IMR-90 (cell line): ENCODE measurements around the gene ADIRF. TPM values are rescaled to one million over a fixed set of nuclear protein-coding genes. Genes with fewer than 3 reads are reported as not detected.

Experiments
- ATAC-seq: fragments of 200-7000 bp; cut with Tn5 transposase; 2 replicates; pipeline ENCODE4 v1.9.1; 2020; ENCODE audit warnings: low read depth, mild to moderate bottlenecking, moderate library complexity
- BruUV-seq: library from RNA; stranded (reverse); fragments of 400-500 nt; replicated peaks from 2 replicates; lab custom pipeline; 2021; lab: Mats Ljungman, UMichigan
- CTCF ChIA-PET: fragments of 300-600 bp; formaldehyde crosslinking; extraction: SDS; loops from one replicate; lab custom pipeline; 2021; ENCODE audit warnings: antibody characterized with exemption; lab: Yijun Ruan, JAX
- POLR2A ChIA-PET: fragments of 300-600 bp; sonication (Branson Sonifier 250); formaldehyde crosslinking; loops from one replicate; lab custom pipeline; 2022; ENCODE audit warnings: antibody characterized with exemption; ENCODE audit not compliant: unreplicated experiment; lab: Charles Lee
- DNase-seq: peaks from one replicate; pipeline ENCODE4 v3.0.0; 2013
- H2AFZ ChIP-seq: replicated peaks from 2 replicates; pipeline ENCODE3; 2013; ENCODE audit warnings: low read length, mild to moderate bottlenecking; ENCODE audit not compliant: poor library complexity
- H2AK5ac ChIP-seq: 2 replicates; pipeline ENCODE4 v1.6.1; 2013; ENCODE audit warnings: low read depth, low read length, inconsistent platforms
- H2AK9ac ChIP-seq: replicated peaks from 2 replicates; pipeline ENCODE3; 2013; ENCODE audit warnings: mild to moderate bottlenecking, low read depth, low read length, moderate library complexity; ENCODE audit not compliant: poor library complexity
- H2BK120ac ChIP-seq: 2 replicates; pipeline ENCODE4 v1.6.1; 2013; ENCODE audit warnings: low read depth, low read length, inconsistent platforms
- H2BK15ac ChIP-seq: 3 replicates; pipeline ENCODE4 v1.6.1; 2013; ENCODE audit warnings: low read depth, low read length, inconsistent platforms
- H2BK20ac ChIP-seq: 2 replicates; pipeline ENCODE4 v1.6.1; 2013; ENCODE audit warnings: low read depth, mild to moderate bottlenecking, inconsistent platforms, low read length, moderate library complexity
- H2BK5ac ChIP-seq: 2 replicates; pipeline ENCODE4 v1.6.1; 2013; ENCODE audit warnings: mild to moderate bottlenecking, low read depth, low read length, inconsistent platforms; ENCODE audit not compliant: poor library complexity, severe bottlenecking
- H3K14ac ChIP-seq: replicated peaks from 2 replicates; pipeline ENCODE4 v1.6.1; 2013; ENCODE audit warnings: low read depth, low read length, inconsistent platforms
- H3K18ac ChIP-seq: 2 replicates; pipeline ENCODE4 v1.6.1; 2013; ENCODE audit warnings: low read depth, low read length, control low read depth
- H3K23ac ChIP-seq: 2 replicates; pipeline ENCODE4 v1.6.1; 2013; ENCODE audit warnings: low read depth, low read length, inconsistent platforms
- H3K27ac ChIP-seq: 2 replicates; pipeline ENCODE4 v1.5.1; 2013; ENCODE audit warnings: mild to moderate bottlenecking, control low read depth, low read length; ENCODE audit not compliant: insufficient read depth
- H3K27me3 ChIP-seq: 2 replicates; pipeline ENCODE4 v1.6.1; 2013; ENCODE audit warnings: low read length; ENCODE audit not compliant: control insufficient read depth, insufficient read depth
- H3K36me3 ChIP-seq: 2 replicates; pipeline ENCODE4 v1.6.1; 2013; ENCODE audit warnings: low read length, mixed read lengths; ENCODE audit not compliant: control insufficient read depth, insufficient read depth
- H3K4ac ChIP-seq: 2 replicates; pipeline ENCODE4 v1.6.1; 2013; ENCODE audit warnings: low read depth, low read length, inconsistent platforms
- H3K4me1 ChIP-seq: 2 replicates; pipeline ENCODE4 v1.6.1; 2013; ENCODE audit warnings: low read length, mixed read lengths; ENCODE audit not compliant: control insufficient read depth, insufficient read depth
- H3K4me2 ChIP-seq: 2 replicates; pipeline ENCODE4 v1.6.1; 2013; ENCODE audit warnings: low read depth, mild to moderate bottlenecking, control low read depth, low read length, moderate library complexity
- H3K4me3 ChIP-seq: 2 replicates; pipeline ENCODE4 v1.5.1; 2013; ENCODE audit warnings: low read depth, mild to moderate bottlenecking, control low read depth, low read length, moderate library complexity; ENCODE audit not compliant: insufficient read depth
- H3K56ac ChIP-seq: 2 replicates; pipeline ENCODE4 v1.6.1; 2013; ENCODE audit warnings: low read length, inconsistent platforms; ENCODE audit not compliant: insufficient read depth; ENCODE audit errors: extremely low read depth
- H3K79me1 ChIP-seq, 2 experiments: 2 replicates each; pipeline ENCODE4 v1.6.1; 2013; ENCODE audit warnings: low read length in 2 of 2, inconsistent platforms in 1 of 2, low read depth in 1 of 2
- H3K9ac ChIP-seq: 2 replicates; pipeline ENCODE4 v1.6.1; 2013; ENCODE audit warnings: low read depth, low read length, control low read depth
- H3K9me1 ChIP-seq: 2 replicates; pipeline ENCODE4 v1.6.1; 2013; ENCODE audit warnings: low read length, inconsistent platforms; ENCODE audit not compliant: insufficient read depth
- H3K9me3 ChIP-seq: 2 replicates; pipeline ENCODE4 v1.6.1; 2013; ENCODE audit warnings: low read length; ENCODE audit not compliant: control insufficient read depth, insufficient read depth
- H4K20me1 ChIP-seq: 2 replicates; pipeline ENCODE4 v1.6.1; 2013; ENCODE audit warnings: low read length, inconsistent platforms; ENCODE audit not compliant: insufficient read depth
- H4K5ac ChIP-seq: 2 replicates; pipeline ENCODE4 v1.6.1; 2013; ENCODE audit warnings: mild to moderate bottlenecking, low read depth, low read length, control low read depth
- H4K8ac ChIP-seq, 2 experiments: 2 replicates each; pipeline ENCODE4 v1.6.1; 2013; ENCODE audit warnings: low read depth in 2 of 2, low read length in 2 of 2, control low read depth in 1 of 2, inconsistent platforms in 1 of 2
- H4K91ac ChIP-seq: 2 replicates; pipeline ENCODE4 v1.6.1; 2013; ENCODE audit warnings: low read depth, low read length, inconsistent platforms; ENCODE audit not compliant: insufficient read depth
- BHLHE40 ChIP-seq: fragments of 150-350 bp; IDR thresholded peaks from 2 replicates; pipeline ENCODE4 v1.6.1; 2016; ENCODE audit warnings: mild to moderate bottlenecking, low read depth, low read length
- CEBPB ChIP-seq: IDR thresholded peaks from 2 replicates; pipeline ENCODE4 v1.6.1; 2012; ENCODE audit warnings: low read depth, low read length, improper control_type of control experiment
- CHD1 ChIP-seq: IDR thresholded peaks from 2 replicates; pipeline ENCODE4 v1.6.1; 2012; ENCODE audit warnings: low read depth, low read length, improper control_type of control experiment
- FOS ChIP-seq: fragments of 150-350 bp; IDR thresholded peaks from 2 replicates; pipeline ENCODE4 v1.6.1; 2016; ENCODE audit warnings: low read depth, low read length
- MAZ ChIP-seq: IDR thresholded peaks from 2 replicates; pipeline ENCODE4 v1.6.1; 2012; ENCODE audit warnings: low read depth, mild to moderate bottlenecking, low read length, improper control_type of control experiment, moderate library complexity, borderline replicate concordance
- MXI1 ChIP-seq: IDR thresholded peaks from 2 replicates; pipeline ENCODE4 v1.6.1; 2012; ENCODE audit warnings: low read depth, mild to moderate bottlenecking, low read length, moderate library complexity, borderline replicate concordance
- NFE2L2 ChIP-seq: fragments of 150-350 bp; IDR thresholded peaks from 2 replicates; pipeline ENCODE4 v1.6.1; 2016; ENCODE audit warnings: low read depth, mild to moderate bottlenecking, low read length
- RCOR1 ChIP-seq: IDR thresholded peaks from 2 replicates; pipeline ENCODE4 v1.6.1; 2012; ENCODE audit warnings: mild to moderate bottlenecking, low read length, improper control_type of control experiment; ENCODE audit not compliant: insufficient replicate concordance
- RFX5 ChIP-seq: IDR thresholded peaks from 2 replicates; pipeline ENCODE4 v1.8.0; 2012; ENCODE audit warnings: low read depth, mild to moderate bottlenecking, low read length, moderate library complexity
- SMC3 ChIP-seq: fragments of 150-350 bp; IDR thresholded peaks from 2 replicates; pipeline ENCODE4 v1.6.1; 2016; ENCODE audit warnings: low read depth, mild to moderate bottlenecking, antibody characterized with exemption, low read length, moderate library complexity
- whole genome bisulfite sequencing, 2 experiments: methylation state at CpG; one replicate each; pipeline versions ENCODE4 v1.1.5 to v1.1.7; 2013; ENCODE audit warnings: missing lambda C conversion rate in 2 of 2; ENCODE audit not compliant: insufficient read length in 1 of 2; ENCODE audit errors: extremely low coverage in 2 of 2; 5-methylcytosine and 5-hydroxymethylcytosine counted together
- dilution Hi-C: fragments of 300-500 bp; cut with HindIII; formaldehyde crosslinking; loops from one replicate; pipeline ENCODE4 v1.14.3; 2018; ENCODE audit warnings: low sequenced_read_pairs; ENCODE audit not compliant: unreplicated experiment
- in situ Hi-C: fragments of 300-500 bp; cut with MboI; formaldehyde crosslinking; loops from 3 replicates; pipeline ENCODE4 v1.14.3; 2019; ENCODE audit warnings: low sequenced_read_pairs, inconsistent platforms, mixed read lengths
- intact Hi-C: fragments of 100-400 bp; cut with micrococcal nuclease; formaldehyde crosslinking; loops from 2 replicates; pipeline ENCODE4 v1.10.0; 2022
- polyA plus RNA-seq, 3 experiments: library from polyadenylated mRNA; depleted of rRNA; stranded (reverse); fragments of >200 nt; gene quantifications; 2 replicates each; pipeline ENCODE4 v1.2.3, GENCODE V29; 2012; ENCODE audit warnings: low replicate concordance in 1 of 3
- total RNA-seq: library from RNA; depleted of rRNA; stranded (reverse); fragments of >200 nt; gene quantifications from 2 replicates; pipeline ENCODE4 v1.2.3, GENCODE V29; 2012
- TF ChIP-seq, protein P1 (sequence below): conservative IDR thresholded peaks from 2 replicates; pipeline ENCODE4 v1.5.1; 2012; ENCODE audit warnings: mild to moderate bottlenecking, low read depth, low read length, improper control_type of control experiment
- TF ChIP-seq, protein P2 (sequence below): fragments of 150-350 bp; IDR thresholded peaks from 2 replicates; pipeline ENCODE4 v1.6.1; 2016; ENCODE audit warnings: low read depth, mild to moderate bottlenecking, low read length, moderate library complexity, borderline replicate concordance
- TF ChIP-seq, protein P3 (sequence below): fragments of 150-350 bp; IDR thresholded peaks from 2 replicates; pipeline ENCODE4 v1.6.1; 2017; ENCODE audit warnings: mild to moderate bottlenecking, antibody characterized with exemption, low read length, low read depth

ADIRF gene
- total and polyA plus RNA-seq, 2 of the 4 experiments (the other 2 are of a cell fraction), result 2.3 to 7.2 TPM

DNA sequence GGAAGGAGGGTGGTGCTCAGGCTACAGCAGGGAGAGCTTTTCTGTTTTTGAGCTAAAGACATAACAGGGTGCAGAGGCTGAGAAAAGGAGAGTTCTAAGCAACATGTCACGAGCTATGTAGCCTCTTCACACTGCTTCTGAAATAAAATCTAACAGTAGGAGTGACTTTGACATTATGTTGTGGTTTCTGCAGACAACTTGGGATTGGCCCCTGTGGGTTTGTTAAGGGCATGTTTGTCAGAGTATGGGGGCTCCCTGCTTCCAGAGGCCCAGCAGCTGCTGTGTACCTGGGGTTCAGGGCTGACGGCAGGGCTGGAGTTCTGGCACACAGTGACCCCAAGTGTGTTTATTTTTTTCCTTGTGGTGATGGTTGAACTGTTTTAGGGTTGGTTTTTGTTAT, 35.6 kb upstream of the ADIRF start:
- Histone ChIP-seq H2AK9ac (peak overlapping the region; percentile 70), H2BK120ac (no peak overlapping the region), H3K4me2 (no peak overlapping the region), H4K91ac (no peak overlapping the region; the same call in 1 of the 2 replicates), H4K5ac (no peak overlapping the region), H3K79me1 (no peaks in the 10 kb centered on the region; a peak in 1 of 4 replicates), H3K18ac (no peak overlapping the region), H3K9ac (no peak overlapping the region), H3K9me3 (no peaks in the 10 kb centered on the region), H2AFZ (no peak overlapping the region), H3K4me3 (no peak overlapping the region), H2BK15ac (no peak overlapping the region), H4K20me1 (no peaks in the 10 kb centered on the region), H4K8ac (no peak overlapping the region), H3K27ac (no peak overlapping the region), H3K14ac (no peak overlapping the region; the same call in 1 of the 2 replicates), H2AK5ac (0 out of 2 replicates have a peak overlapping the region, but pooled peaks have one; percentile 46), H3K4me1 (peaks cover 5% of the 10 kb centered on the region), H3K9me1 (peaks cover 24% of the 10 kb centered on the region), H3K23ac (no peak overlapping the region; the same call in 1 of the 2 replicates), H2BK20ac (no peak overlapping the region), H3K27me3 (no peaks in the 10 kb centered on the region), H2BK5ac (no peak overlapping the region), H3K4ac (no peak overlapping the region), H3K36me3 (peaks cover 11% of the 10 kb centered on the region), H3K56ac (no peak overlapping the region)
- ATAC-seq, result no peak
- dilution Hi-C loops (no loop called here), intact Hi-C loops (no loop called here), in situ Hi-C loops (no loop called here)
- no TSS peak for BruUV-seq
- no peak for DNase-seq
- TF ChIP-seq CHD1 (no peak), NFE2L2 (no peak), MAZ (no peak), CEBPB (no peak), MXI1 (no peak), FOS (no peak), SMC3 (no peak), RFX5 (no peak), RCOR1 (no peak), BHLHE40 (no peak)
- TF ChIP-seq, protein P1, sequence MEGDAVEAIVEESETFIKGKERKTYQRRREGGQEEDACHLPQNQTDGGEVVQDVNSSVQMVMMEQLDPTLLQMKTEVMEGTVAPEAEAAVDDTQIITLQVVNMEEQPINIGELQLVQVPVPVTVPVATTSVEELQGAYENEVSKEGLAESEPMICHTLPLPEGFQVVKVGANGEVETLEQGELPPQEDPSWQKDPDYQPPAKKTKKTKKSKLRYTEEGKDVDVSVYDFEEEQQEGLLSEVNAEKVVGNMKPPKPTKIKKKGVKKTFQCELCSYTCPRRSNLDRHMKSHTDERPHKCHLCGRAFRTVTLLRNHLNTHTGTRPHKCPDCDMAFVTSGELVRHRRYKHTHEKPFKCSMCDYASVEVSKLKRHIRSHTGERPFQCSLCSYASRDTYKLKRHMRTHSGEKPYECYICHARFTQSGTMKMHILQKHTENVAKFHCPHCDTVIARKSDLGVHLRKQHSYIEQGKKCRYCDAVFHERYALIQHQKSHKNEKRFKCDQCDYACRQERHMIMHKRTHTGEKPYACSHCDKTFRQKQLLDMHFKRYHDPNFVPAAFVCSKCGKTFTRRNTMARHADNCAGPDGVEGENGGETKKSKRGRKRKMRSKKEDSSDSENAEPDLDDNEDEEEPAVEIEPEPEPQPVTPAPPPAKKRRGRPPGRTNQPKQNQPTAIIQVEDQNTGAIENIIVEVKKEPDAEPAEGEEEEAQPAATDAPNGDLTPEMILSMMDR, result no peak
- TF ChIP-seq, protein P2, sequence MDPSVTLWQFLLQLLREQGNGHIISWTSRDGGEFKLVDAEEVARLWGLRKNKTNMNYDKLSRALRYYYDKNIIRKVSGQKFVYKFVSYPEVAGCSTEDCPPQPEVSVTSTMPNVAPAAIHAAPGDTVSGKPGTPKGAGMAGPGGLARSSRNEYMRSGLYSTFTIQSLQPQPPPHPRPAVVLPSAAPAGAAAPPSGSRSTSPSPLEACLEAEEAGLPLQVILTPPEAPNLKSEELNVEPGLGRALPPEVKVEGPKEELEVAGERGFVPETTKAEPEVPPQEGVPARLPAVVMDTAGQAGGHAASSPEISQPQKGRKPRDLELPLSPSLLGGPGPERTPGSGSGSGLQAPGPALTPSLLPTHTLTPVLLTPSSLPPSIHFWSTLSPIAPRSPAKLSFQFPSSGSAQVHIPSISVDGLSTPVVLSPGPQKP, result no peak
- TF ChIP-seq, protein P3, sequence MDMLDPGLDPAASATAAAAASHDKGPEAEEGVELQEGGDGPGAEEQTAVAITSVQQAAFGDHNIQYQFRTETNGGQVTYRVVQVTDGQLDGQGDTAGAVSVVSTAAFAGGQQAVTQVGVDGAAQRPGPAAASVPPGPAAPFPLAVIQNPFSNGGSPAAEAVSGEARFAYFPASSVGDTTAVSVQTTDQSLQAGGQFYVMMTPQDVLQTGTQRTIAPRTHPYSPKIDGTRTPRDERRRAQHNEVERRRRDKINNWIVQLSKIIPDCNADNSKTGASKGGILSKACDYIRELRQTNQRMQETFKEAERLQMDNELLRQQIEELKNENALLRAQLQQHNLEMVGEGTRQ, result no peak
- no CpG with 5 or more reads among the region's 2 CpGs for WGBS, 2 experiments
- POLR2A ChIA-PET, result no interaction called here
- CTCF ChIA-PET, result interaction anchor here (1.7 kb wide), 1 partner anchor 34 kb away, joined by 4 read pairs; no protein-coding TSS in a partner anchor
